Measurements from ENCODE around the gene C11orf97.

C11orf97 gene

DNA sequence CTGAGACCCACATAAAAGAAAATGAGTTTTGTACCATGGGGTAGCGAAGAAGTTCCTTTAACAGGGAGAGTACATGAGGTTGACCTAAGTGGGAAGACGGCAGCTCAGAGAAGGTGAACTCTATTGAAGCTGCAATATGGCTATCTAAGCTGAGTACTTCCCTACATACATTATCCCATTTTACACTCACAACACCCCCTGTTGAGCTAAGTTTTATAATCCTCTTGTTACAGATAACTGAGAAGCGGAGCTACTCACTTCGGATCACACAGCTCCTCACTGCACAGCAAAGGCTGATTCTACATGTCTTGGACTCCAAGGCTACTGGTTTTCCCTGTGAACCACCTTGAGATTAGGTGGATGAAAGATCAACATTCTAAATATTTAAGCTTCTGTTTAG lies 46.7 kb downstream of the C11orf97 start:
- TF ChIP-seq ZFX (IDR thresholded peaks at IDR 0.05; ENCODE audit: borderline replicate concordance) = no peak
- TF ChIP-seq, protein P1, sequence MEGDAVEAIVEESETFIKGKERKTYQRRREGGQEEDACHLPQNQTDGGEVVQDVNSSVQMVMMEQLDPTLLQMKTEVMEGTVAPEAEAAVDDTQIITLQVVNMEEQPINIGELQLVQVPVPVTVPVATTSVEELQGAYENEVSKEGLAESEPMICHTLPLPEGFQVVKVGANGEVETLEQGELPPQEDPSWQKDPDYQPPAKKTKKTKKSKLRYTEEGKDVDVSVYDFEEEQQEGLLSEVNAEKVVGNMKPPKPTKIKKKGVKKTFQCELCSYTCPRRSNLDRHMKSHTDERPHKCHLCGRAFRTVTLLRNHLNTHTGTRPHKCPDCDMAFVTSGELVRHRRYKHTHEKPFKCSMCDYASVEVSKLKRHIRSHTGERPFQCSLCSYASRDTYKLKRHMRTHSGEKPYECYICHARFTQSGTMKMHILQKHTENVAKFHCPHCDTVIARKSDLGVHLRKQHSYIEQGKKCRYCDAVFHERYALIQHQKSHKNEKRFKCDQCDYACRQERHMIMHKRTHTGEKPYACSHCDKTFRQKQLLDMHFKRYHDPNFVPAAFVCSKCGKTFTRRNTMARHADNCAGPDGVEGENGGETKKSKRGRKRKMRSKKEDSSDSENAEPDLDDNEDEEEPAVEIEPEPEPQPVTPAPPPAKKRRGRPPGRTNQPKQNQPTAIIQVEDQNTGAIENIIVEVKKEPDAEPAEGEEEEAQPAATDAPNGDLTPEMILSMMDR (IDR thresholded peaks at IDR 0.05) = no peak
- H3K27ac ChIP-seq = no peak overlapping the region

GRCh38 chr11:94559361-94559760 lies 47.1 kb downstream of the C11orf97 start:
- TF ChIP-seq, protein P1 (IDR thresholded peaks at IDR 0.05) = no peak
- TF ChIP-seq ZFX (IDR thresholded peaks at IDR 0.05; ENCODE audit: borderline replicate concordance) = no peak

DNA sequence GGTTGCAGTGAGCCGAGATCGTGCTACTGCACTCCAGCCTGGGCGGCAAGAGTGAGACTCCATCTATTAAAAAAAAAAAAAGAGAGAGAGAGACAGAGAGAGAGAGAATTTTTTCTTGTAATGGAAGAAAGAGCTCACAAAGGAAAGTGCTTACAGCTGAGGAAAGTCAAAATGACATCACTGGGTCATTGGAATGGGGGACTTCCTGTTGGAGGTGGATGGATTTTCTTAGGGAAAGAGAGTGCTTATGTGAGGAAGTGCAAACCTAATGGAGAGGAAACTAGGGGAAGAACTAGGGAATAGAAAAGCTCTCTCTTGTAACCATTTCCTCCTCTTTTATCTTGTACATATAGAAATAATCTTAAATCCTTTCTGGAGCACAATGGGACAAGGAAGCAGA lies 48.6 kb downstream of the C11orf97 start:
- no peak overlapping the region for H3K27ac ChIP-seq
- TF ChIP-seq, protein P1 (IDR thresholded peaks at IDR 0.05) = no peak
- TF ChIP-seq ZFX (IDR thresholded peaks at IDR 0.05; ENCODE audit: borderline replicate concordance) = no peak

More at GRCh38 chr11:94559361-94559760, 47.1 kb downstream of the C11orf97 start:
- no peak overlapping the region for H3K27ac ChIP-seq

GRCh38 chr11:94563176-94563847 lies 51.1 kb downstream of the C11orf97 start:
- H3K27ac ChIP-seq = no peak overlapping the region
- no peak for TF ChIP-seq ZFX (IDR thresholded peaks at IDR 0.05; ENCODE audit: borderline replicate concordance)
- TF ChIP-seq, protein P1 (IDR thresholded peaks at IDR 0.05) = no peak

DNA sequence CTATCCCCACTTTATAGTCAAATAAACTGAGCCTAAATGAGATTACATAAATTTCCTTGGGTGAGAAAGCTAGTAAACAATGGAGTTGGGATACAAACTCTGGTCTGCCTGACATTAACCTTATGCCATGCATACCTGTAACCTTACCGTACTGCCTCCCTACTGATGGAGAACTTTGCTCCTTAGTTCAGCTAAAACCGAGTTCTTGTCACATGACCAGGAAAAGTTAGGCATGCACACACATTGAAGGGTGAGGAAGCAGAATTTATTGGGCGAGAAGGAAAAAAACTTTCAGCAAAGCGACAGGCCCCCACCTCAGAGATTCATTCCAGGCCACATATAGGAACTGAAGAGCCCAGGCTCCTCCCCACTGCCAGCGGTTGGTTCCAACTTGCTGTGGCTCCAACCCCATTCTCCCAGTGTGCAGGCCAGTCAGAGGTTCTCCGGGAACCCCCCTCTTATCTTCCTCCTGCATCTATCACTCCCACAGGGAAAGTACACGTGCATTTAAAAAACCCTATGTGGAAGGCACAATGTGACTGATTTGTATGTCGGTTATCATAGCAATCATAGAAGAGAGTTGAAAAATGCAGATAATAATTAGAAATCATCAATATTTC lies 51.7 kb downstream of the C11orf97 start:
- no peak overlapping the region for H3K27ac ChIP-seq
- TF ChIP-seq ZFX (IDR thresholded peaks at IDR 0.05; ENCODE audit: borderline replicate concordance) = no peak
- TF ChIP-seq, protein P1 (IDR thresholded peaks at IDR 0.05) = no peak

- no peak within 1 kb of the TSS for H3K27ac ChIP-seq
- TF ChIP-seq, protein P1 (IDR thresholded peaks at IDR 0.05) = no peak
- TF ChIP-seq ZFX (IDR thresholded peaks at IDR 0.05; ENCODE audit: borderline replicate concordance) = no peak
These were observed 55.0 kb downstream of the C11orf97 start, which contains the start of gene PIWIL4 for GRCh38 chr11:94567181-94567670. PIWIL4 (plus strand) TSS chr11:94567368; CDS start chr11:94567519, 151 bp downstream.

- TF ChIP-seq, protein P1 (IDR thresholded peaks at IDR 0.05) = no peak
- no peak for TF ChIP-seq ZFX (IDR thresholded peaks at IDR 0.05; ENCODE audit: borderline replicate concordance)
- no peak overlapping the region for H3K27ac ChIP-seq
These were observed 55.9 kb downstream of the C11orf97 start for GRCh38 chr11:94568200-94568599.

All from 22Rv1 (cell line).